ENCODE results near the gene MAST3. TPM values are rescaled to one million over a fixed set of nuclear protein-coding genes. Genes with fewer than 3 reads are reported as not detected.

Gene MAST3
- total and polyA plus RNA-seq, 2 of the 13 experiments (the other 11 are each of a cell fraction or from before 2014, with no cell fraction given): 4.1 to 4.6 TPM

DNA sequence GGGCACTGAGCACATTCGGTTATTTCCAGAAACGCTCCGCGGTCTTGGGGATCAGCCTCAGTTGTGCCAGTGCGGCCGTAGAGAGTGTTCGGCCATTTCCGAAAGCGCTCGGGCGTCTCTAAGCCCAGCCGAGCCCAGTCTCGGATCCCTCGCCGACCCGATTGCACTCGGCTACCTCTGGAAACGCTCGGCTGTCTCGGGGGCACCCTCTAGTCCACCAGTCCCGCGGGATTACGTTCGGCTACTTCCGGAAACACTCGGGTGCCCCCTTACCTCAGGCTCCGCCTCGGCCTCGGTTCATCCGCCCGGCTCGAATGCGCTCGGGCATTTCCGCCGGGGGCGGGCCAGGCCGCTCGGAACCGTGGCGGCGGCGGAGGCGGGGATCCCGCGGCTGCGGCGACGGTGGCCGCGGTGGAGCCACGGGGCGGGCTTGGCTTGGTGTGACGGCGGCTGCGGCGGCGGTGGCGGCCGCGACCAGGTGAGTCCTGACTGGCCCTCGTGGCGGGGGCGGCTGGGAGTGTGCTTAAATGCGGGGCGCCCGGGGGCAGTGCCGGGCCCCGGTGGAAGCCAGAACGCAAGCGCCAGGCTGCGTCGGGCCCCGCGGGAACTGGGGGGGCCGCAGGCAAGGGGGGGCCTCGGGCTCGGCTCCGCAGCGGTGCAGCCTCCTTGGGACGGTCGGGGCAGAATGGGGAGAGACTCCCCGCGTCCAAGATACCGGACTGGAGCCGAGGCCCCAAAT, 55.4 kb downstream of the MAST3 start, which contains the start of gene PIK3R2 (continued):
- TF ChIP-seq, protein P1, sequence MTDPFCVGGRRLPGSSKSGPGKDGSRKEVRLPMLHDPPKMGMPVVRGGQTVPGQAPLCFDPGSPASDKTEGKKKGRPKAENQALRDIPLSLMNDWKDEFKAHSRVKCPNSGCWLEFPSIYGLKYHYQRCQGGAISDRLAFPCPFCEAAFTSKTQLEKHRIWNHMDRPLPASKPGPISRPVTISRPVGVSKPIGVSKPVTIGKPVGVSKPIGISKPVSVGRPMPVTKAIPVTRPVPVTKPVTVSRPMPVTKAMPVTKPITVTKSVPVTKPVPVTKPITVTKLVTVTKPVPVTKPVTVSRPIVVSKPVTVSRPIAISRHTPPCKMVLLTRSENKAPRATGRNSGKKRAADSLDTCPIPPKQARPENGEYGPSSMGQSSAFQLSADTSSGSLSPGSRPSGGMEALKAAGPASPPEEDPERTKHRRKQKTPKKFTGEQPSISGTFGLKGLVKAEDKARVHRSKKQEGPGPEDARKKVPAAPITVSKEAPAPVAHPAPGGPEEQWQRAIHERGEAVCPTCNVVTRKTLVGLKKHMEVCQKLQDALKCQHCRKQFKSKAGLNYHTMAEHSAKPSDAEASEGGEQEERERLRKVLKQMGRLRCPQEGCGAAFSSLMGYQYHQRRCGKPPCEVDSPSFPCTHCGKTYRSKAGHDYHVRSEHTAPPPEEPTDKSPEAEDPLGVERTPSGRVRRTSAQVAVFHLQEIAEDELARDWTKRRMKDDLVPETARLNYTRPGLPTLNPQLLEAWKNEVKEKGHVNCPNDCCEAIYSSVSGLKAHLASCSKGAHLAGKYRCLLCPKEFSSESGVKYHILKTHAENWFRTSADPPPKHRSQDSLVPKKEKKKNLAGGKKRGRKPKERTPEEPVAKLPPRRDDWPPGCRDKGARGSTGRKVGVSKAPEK (CRISPR knock-in tag; IDR thresholded peaks at IDR 0.05; ENCODE audit: borderline replicate concordance): no peak
- TF ChIP-seq IKZF1 (IDR thresholded peaks at IDR 0.05) (no peak), ZNF484 (CRISPR knock-in tag; IDR thresholded peaks at IDR 0.05; ENCODE audit: borderline replicate concordance, low read depth) (no peak), ZNF496 (CRISPR knock-in tag; IDR thresholded peaks at IDR 0.05; ENCODE audit: insufficient replicate concordance) (no peak), SRSF4 (IDR thresholded peaks at IDR 0.05; ENCODE audit: low read depth, low read length, poor library complexity, severe bottlenecking) (no peak), ATF7 (IDR thresholded peaks at IDR 0.05) (no peak), ATF7 (CRISPR knock-in tag; IDR thresholded peaks at IDR 0.05) (no peak), ZNF33B (CRISPR knock-in tag; IDR thresholded peaks at IDR 0.05) (no peak), ZNF878 (CRISPR knock-in tag; IDR thresholded peaks at IDR 0.05) (no peak), ELF1 (CRISPR knock-in tag; IDR thresholded peaks at IDR 0.05) (no peak; the same call in none of the 2 replicates), MED8 (CRISPR knock-in tag; IDR thresholded peaks at IDR 0.05; ENCODE audit: insufficient replicate concordance) (no peak), PRMT3 (CRISPR knock-in tag; IDR thresholded peaks at IDR 0.05; ENCODE audit: borderline replicate concordance, low read depth) (no peak; the same call in 1 of the 2 replicates), MYNN (CRISPR knock-in tag; IDR thresholded peaks at IDR 0.05; ENCODE audit: low read depth) (no peak), ZNF263 (CRISPR knock-in tag; IDR thresholded peaks at IDR 0.05) (no peak)
- TF ChIP-seq, protein P2, sequence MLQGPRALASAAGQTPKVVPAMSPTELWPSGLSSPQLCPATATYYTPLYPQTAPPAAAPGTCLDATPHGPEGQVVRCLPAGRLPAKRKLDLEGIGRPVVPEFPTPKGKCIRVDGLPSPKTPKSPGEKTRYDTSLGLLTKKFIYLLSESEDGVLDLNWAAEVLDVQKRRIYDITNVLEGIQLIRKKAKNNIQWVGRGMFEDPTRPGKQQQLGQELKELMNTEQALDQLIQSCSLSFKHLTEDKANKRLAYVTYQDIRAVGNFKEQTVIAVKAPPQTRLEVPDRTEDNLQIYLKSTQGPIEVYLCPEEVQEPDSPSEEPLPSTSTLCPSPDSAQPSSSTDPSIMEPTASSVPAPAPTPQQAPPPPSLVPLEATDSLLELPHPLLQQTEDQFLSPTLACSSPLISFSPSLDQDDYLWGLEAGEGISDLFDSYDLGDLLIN (CRISPR knock-in tag; IDR thresholded peaks at IDR 0.05; ENCODE audit: borderline replicate concordance): no peak
- TF ChIP-seq, protein P3, sequence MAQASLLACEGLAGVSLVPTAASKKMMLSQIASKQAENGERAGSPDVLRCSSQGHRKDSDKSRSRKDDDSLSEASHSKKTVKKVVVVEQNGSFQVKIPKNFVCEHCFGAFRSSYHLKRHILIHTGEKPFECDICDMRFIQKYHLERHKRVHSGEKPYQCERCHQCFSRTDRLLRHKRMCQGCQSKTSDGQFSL (CRISPR knock-in tag; IDR thresholded peaks at IDR 0.05): no peak
- TF ChIP-seq, protein P4, sequence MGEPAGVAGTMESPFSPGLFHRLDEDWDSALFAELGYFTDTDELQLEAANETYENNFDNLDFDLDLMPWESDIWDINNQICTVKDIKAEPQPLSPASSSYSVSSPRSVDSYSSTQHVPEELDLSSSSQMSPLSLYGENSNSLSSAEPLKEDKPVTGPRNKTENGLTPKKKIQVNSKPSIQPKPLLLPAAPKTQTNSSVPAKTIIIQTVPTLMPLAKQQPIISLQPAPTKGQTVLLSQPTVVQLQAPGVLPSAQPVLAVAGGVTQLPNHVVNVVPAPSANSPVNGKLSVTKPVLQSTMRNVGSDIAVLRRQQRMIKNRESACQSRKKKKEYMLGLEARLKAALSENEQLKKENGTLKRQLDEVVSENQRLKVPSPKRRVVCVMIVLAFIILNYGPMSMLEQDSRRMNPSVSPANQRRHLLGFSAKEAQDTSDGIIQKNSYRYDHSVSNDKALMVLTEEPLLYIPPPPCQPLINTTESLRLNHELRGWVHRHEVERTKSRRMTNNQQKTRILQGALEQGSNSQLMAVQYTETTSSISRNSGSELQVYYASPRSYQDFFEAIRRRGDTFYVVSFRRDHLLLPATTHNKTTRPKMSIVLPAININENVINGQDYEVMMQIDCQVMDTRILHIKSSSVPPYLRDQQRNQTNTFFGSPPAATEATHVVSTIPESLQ (CRISPR knock-in tag; conservative IDR thresholded peaks at IDR 0.05): no peak
- TF ChIP-seq, protein P5, sequence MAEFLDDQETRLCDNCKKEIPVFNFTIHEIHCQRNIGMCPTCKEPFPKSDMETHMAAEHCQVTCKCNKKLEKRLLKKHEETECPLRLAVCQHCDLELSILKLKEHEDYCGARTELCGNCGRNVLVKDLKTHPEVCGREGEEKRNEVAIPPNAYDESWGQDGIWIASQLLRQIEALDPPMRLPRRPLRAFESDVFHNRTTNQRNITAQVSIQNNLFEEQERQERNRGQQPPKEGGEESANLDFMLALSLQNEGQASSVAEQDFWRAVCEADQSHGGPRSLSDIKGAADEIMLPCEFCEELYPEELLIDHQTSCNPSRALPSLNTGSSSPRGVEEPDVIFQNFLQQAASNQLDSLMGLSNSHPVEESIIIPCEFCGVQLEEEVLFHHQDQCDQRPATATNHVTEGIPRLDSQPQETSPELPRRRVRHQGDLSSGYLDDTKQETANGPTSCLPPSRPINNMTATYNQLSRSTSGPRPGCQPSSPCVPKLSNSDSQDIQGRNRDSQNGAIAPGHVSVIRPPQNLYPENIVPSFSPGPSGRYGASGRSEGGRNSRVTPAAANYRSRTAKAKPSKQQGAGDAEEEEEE (CRISPR knock-in tag; IDR thresholded peaks at IDR 0.05; ENCODE audit: borderline replicate concordance): no peak
- TF ChIP-seq, protein P6, sequence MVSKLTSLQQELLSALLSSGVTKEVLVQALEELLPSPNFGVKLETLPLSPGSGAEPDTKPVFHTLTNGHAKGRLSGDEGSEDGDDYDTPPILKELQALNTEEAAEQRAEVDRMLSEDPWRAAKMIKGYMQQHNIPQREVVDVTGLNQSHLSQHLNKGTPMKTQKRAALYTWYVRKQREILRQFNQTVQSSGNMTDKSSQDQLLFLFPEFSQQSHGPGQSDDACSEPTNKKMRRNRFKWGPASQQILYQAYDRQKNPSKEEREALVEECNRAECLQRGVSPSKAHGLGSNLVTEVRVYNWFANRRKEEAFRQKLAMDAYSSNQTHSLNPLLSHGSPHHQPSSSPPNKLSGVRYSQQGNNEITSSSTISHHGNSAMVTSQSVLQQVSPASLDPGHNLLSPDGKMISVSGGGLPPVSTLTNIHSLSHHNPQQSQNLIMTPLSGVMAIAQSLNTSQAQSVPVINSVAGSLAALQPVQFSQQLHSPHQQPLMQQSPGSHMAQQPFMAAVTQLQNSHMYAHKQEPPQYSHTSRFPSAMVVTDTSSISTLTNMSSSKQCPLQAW (CRISPR knock-in tag; IDR thresholded peaks at IDR 0.05): no peak; the same call in 1 of the 2 replicates

Data from HepG2 (cell line).